ENCODE results near the gene EVL.
A peak's percentile ranks its signal among the peaks of the same experiment; 100 is the strongest.

GRCh38 chr14:100031506-100032281 lies 33.5 kb upstream of the EVL start:
- TF ChIP-seq POLR2A (IDR thresholded peaks at IDR 0.05; ENCODE audit: low read length) (no peak), RNF2 (IDR thresholded peaks at IDR 0.05; ENCODE audit: borderline replicate concordance, low read depth) (no peak), CTCF (IDR thresholded peaks at IDR 0.05) (peak; percentile 57)
